K562 (cell line): Measurements from ENCODE around the gene WDFY2. TPM values are rescaled to one million over a fixed set of nuclear protein-coding genes. Genes with fewer than 3 reads are reported as not detected.

Experiments used
- ASH1L ChIP-seq: fragments of 450-650 bp; IDR thresholded peaks from 2 replicates; pipeline ENCODE4 v1.6.1; 2018; ENCODE audit warnings: borderline replicate concordance, mild to moderate bottlenecking, low read depth; ENCODE audit not compliant: partially characterized antibody
- BACH1 ChIP-seq: fragments of 200-800 bp; sonication (Bioruptor generic); IDR thresholded peaks from 2 replicates; pipeline ENCODE4 v1.6.1; 2016; ENCODE audit warnings: missing genetic modification characterization, missing compliant biosample characterization
- EGR1 ChIP-seq: fragments of 450-650 bp; conservative IDR thresholded peaks from 2 replicates; pipeline ENCODE4 v1.6.1; 2017; ENCODE audit warnings: mild to moderate bottlenecking
- HCFC1 ChIP-seq: IDR thresholded peaks from 2 replicates; pipeline ENCODE4 v1.6.1; 2012; ENCODE audit warnings: low read depth, low read length, improper control_type of control experiment
- MTA3 ChIP-seq: fragments of 450-650 bp; formaldehyde crosslinking; IDR thresholded peaks from 2 replicates; pipeline ENCODE4 v1.6.1; 2017; ENCODE audit warnings: mild to moderate bottlenecking, borderline replicate concordance
- NCOR1 ChIP-seq: fragments of 450-650 bp; IDR thresholded peaks from 2 replicates; pipeline ENCODE4 v1.6.1; 2016; ENCODE audit warnings: mild to moderate bottlenecking, moderate library complexity
- NR2C1 ChIP-seq, 2 experiments: fragments of 450-650 bp; IDR thresholded peaks; 2 replicates each; pipeline ENCODE4 v1.6.1; 2017; ENCODE audit warnings: mild to moderate bottlenecking in 2 of 2, antibody characterized with exemption in 1 of 2, inconsistent platforms in 1 of 2, missing compliant biosample characterization in 1 of 2, missing genetic modification characterization in 1 of 2
- PHF8 ChIP-seq: fragments of 200-600 bp; sonication (generic); IDR thresholded peaks from 2 replicates; pipeline ENCODE4 v1.6.1; 2012; ENCODE audit warnings: mixed run types, mild to moderate bottlenecking, inconsistent platforms, low read length, moderate library complexity, borderline replicate concordance
- RHOXF2B ChIP-seq: fragments of 250-450 bp; sonication (Bioruptor Pico); conservative IDR thresholded peaks from 2 replicates; pipeline ENCODE4 v1.5.1; 2021
- SPI1 ChIP-seq: IDR thresholded peaks from 2 replicates; pipeline ENCODE4 v1.6.1; 2011; ENCODE audit warnings: low read depth, low read length, control low read depth, borderline replicate concordance
- STAT5B ChIP-seq: fragments of 250-450 bp; sonication (Bioruptor Pico); IDR thresholded peaks from 2 replicates; pipeline ENCODE4 v1.8.0; 2021; ENCODE audit warnings: mild to moderate bottlenecking, inconsistent platforms
- TBP ChIP-seq: optimal IDR thresholded peaks from 2 replicates; pipeline ENCODE3; 2011; ENCODE audit warnings: low read depth, low read length, improper control_type of control experiment
- THRA ChIP-seq: fragments of 450-650 bp; IDR thresholded peaks from 2 replicates; pipeline ENCODE4 v1.6.1; 2017; ENCODE audit warnings: mild to moderate bottlenecking, moderate library complexity
- YBX1 ChIP-seq: fragments of 450-650 bp; IDR thresholded peaks from 2 replicates; pipeline ENCODE4 v1.7.1; 2016; ENCODE audit warnings: mild to moderate bottlenecking
- ZNF143 ChIP-seq: sonication (generic); formaldehyde crosslinking; IDR thresholded peaks from 2 replicates; pipeline ENCODE4 v1.9.0; 2022; ENCODE audit warnings: mild to moderate bottlenecking, missing genetic modification reagents
- polyA plus RNA-seq, 8 experiments: library from polyadenylated mRNA; depleted of rRNA in 4 of 8; stranded (reverse) in 5 of 8; unstranded in 3 of 8; fragments of >200 nt; fragmentation: Nextera tagmentation in 2 of 8; fragmentation: Illumina TruSeq in 1 of 8; extraction: Ambion mirVana in 2 of 8; extraction: Trizol in 1 of 8; gene quantifications; 2 replicates each; pipeline versions ENCODE4 v1.2.1 to v1.2.3, GENCODE V29; 2011 to 2014; ENCODE audit warnings: inconsistent platforms in 1 of 8, missing spikeins in 1 of 8
- total RNA-seq, 7 experiments: library from RNA; depleted of rRNA in 6 of 7; stranded (reverse); fragments of >200 nt in 6 of 7; fragmentation: Illumina TruSeq in 2 of 7; extraction: Trizol in 2 of 7; gene quantifications; 2 replicates each; pipeline versions ENCODE4 v1.2.1 to v1.2.3, GENCODE V29; 2011 to 2021; ENCODE audit warnings: low replicate concordance in 1 of 7

WDFY2 gene
- total and polyA plus RNA-seq, 9 of the 15 experiments (the other 6 are each of a cell fraction or from before 2014, with no cell fraction given) = 0.66 to 6.4 (median 4.4) TPM

- TF ChIP-seq BACH1 (tag) (0 out of 2 replicates have a peak, but pooled peaks have one; percentile 40), SPI1 (0 out of 2 replicates have a peak, but pooled peaks have one; percentile 22), ASH1L (no peak), MTA3 (0 out of 2 replicates have a peak, but pooled peaks have one; percentile 17), YBX1 (no peak), STAT5B (CRISPR knock-in tag) (no peak), NCOR1 (peak; percentile 45; the same call in 1 of the 2 replicates), RHOXF2B (CRISPR knock-in tag) (no peak), PHF8 (peak; percentile 72; the same call in 1 of the 2 replicates), ZNF143 (CRISPR knock-in tag) (peak; percentile 94; the same call in 1 of the 2 replicates), TBP (peak; percentile 41), NR2C1 (IDR thresholded peaks at IDR 0.05) (no peak), NR2C1 (tag; IDR thresholded peaks at IDR 0.05) (peak; percentile 71; the same call in 1 of the 2 replicates), EGR1 (peak; percentile 45), THRA (peak; percentile 90), HCFC1 (peak; percentile 93)
Measured at GRCh38 chr13:51583469-51583874, 790 bp upstream of the WDFY2 start (continued).
